ENCODE measurements around the gene MCCC1. TPM values are rescaled to one million over a fixed set of nuclear protein-coding genes. Genes with fewer than 3 reads are reported as not detected.
A peak's percentile ranks its signal among the peaks of the same experiment; 100 is the strongest.

MCCC1 gene
- total RNA-seq, 1 experiment from 2014 or later = 61.7 TPM

- Histone ChIP-seq H3K9ac (ENCODE audit: low read length) (peak overlapping the region; percentile 63), H3K4me2 (ENCODE audit: low read depth, low read length, poor library complexity, severe bottlenecking) (peak overlapping the region; percentile 82), H3K36me3 (ENCODE audit: insufficient read depth, low read length) (peaks cover 16% of the 10 kb centered on the region; the same call in 1 of the 2 replicates), H3K9me3 (ENCODE audit: low read length) (no peaks in the 10 kb centered on the region), H3K27me3 (ENCODE audit: low read length) (no peaks in the 10 kb centered on the region), H3K4me3 (ENCODE audit: low read length) (peak overlapping the region; percentile 77; the same call in 1 of the 2 replicates), H4K20me1 (ENCODE audit: insufficient read depth, low read depth, low read length) (no peaks in the 10 kb centered on the region), H3K79me2 (ENCODE audit: low read length) (peaks cover 35% of the 10 kb centered on the region), H3K4me1 (ENCODE audit: low read length) (peaks cover 21% of the 10 kb centered on the region), H3K9me2 (replicated peaks; ENCODE audit: insufficient read depth, low read length) (no peaks in the 10 kb centered on the region), H2AFZ (ENCODE audit: low read length) (no peak overlapping the region), H3K27ac (ENCODE audit: low read length) (peak overlapping the region; percentile 72)
- no peak for DNase-seq
Observed at GRCh38 chr3:183100376-183100775, 1.1 kb upstream of the MCCC1 start.

GRCh38 chr3:183099838-183100204 is 525 bp upstream of the MCCC1 start:
- no peaks in the 10 kb centered on the region for H3K27me3 ChIP-seq (ENCODE audit: low read length)
- DNase-seq = no peak
- H2AFZ ChIP-seq (ENCODE audit: low read length) = peak overlapping the region; percentile 73; the same call in 1 of the 2 replicates
- no peaks in the 10 kb centered on the region for H4K20me1 ChIP-seq (ENCODE audit: insufficient read depth, low read depth, low read length)
- H3K9me3 ChIP-seq (ENCODE audit: low read length) = no peaks in the 10 kb centered on the region
- H3K27ac ChIP-seq (ENCODE audit: low read length) = peak overlapping the region; percentile 72
- peak overlapping the region; percentile 63 for H3K9ac ChIP-seq (ENCODE audit: low read length)
- peaks cover 21% of the 10 kb centered on the region for H3K4me1 ChIP-seq (ENCODE audit: low read length)
- peak overlapping the region; percentile 77 for H3K4me3 ChIP-seq (ENCODE audit: low read length)
- H3K79me2 ChIP-seq (ENCODE audit: low read length) = peaks cover 38% of the 10 kb centered on the region
- no peaks in the 10 kb centered on the region for H3K9me2 ChIP-seq (replicated peaks; ENCODE audit: insufficient read depth, low read length)
- H3K4me2 ChIP-seq (ENCODE audit: low read depth, low read length, poor library complexity, severe bottlenecking) = peak overlapping the region; percentile 82
- peaks cover 17% of the 10 kb centered on the region; the same call in 1 of the 2 replicates for H3K36me3 ChIP-seq (ENCODE audit: insufficient read depth, low read length)

- Histone ChIP-seq H3K27me3 (ENCODE audit: low read length) (no peaks in the 10 kb centered on the region), H3K4me2 (ENCODE audit: low read depth, low read length, poor library complexity, severe bottlenecking) (peak overlapping the region; percentile 82), H3K79me2 (ENCODE audit: low read length) (peaks cover 43% of the 10 kb centered on the region), H3K36me3 (ENCODE audit: insufficient read depth, low read length) (peaks cover 22% of the 10 kb centered on the region; the same call in 1 of the 2 replicates), H3K4me3 (ENCODE audit: low read length) (peak overlapping the region; percentile 77), H3K4me1 (ENCODE audit: low read length) (peaks cover 21% of the 10 kb centered on the region), H3K9me2 (replicated peaks; ENCODE audit: insufficient read depth, low read length) (no peaks in the 10 kb centered on the region), H3K27ac (ENCODE audit: low read length) (peak overlapping the region; percentile 62), H3K9ac (ENCODE audit: low read length) (peak overlapping the region; percentile 86), H2AFZ (ENCODE audit: low read length) (peak overlapping the region; percentile 55), H4K20me1 (ENCODE audit: insufficient read depth, low read depth, low read length) (no peaks in the 10 kb centered on the region), H3K9me3 (ENCODE audit: low read length) (no peaks in the 10 kb centered on the region)
- peak; percentile 81 for DNase-seq
Observed at GRCh38 chr3:183098536-183099025, 715 bp downstream of the MCCC1 start.

GRCh38 chr3:183094711-183095110 is 4.6 kb downstream of the MCCC1 start:
- Histone ChIP-seq H3K36me3 (ENCODE audit: insufficient read depth, low read length) (peaks cover 44% of the 10 kb centered on the region), H3K4me2 (ENCODE audit: low read depth, low read length, poor library complexity, severe bottlenecking) (no peak overlapping the region), H3K9ac (ENCODE audit: low read length) (no peak overlapping the region)

GRCh38 chr3:183092256-183092655 is 7.0 kb downstream of the MCCC1 start:
- H3K27me3 ChIP-seq (ENCODE audit: low read length) = no peaks in the 10 kb centered on the region
- peaks cover 52% of the 10 kb centered on the region for H3K36me3 ChIP-seq (ENCODE audit: insufficient read depth, low read length)
- no peak overlapping the region for H3K9ac ChIP-seq (ENCODE audit: low read length)
- H4K20me1 ChIP-seq (ENCODE audit: insufficient read depth, low read depth, low read length) = no peaks in the 10 kb centered on the region
- no peaks in the 10 kb centered on the region for H3K9me3 ChIP-seq (ENCODE audit: low read length)
- H3K4me2 ChIP-seq (ENCODE audit: low read depth, low read length, poor library complexity, severe bottlenecking) = no peak overlapping the region
- peaks cover 33% of the 10 kb centered on the region for H3K79me2 ChIP-seq (ENCODE audit: low read length)
- no peak overlapping the region for H3K27ac ChIP-seq (ENCODE audit: low read length)
- no peak overlapping the region for H2AFZ ChIP-seq (ENCODE audit: low read length)
- DNase-seq = no peak
- peaks cover 1% of the 10 kb centered on the region; the same call in 1 of the 2 replicates for H3K4me1 ChIP-seq (ENCODE audit: low read length)
- H3K4me3 ChIP-seq (ENCODE audit: low read length) = no peak overlapping the region
- H3K9me2 ChIP-seq (replicated peaks; ENCODE audit: insufficient read depth, low read length) = no peaks in the 10 kb centered on the region

More at GRCh38 chr3:183094711-183095110, 4.6 kb downstream of the MCCC1 start:
- Histone ChIP-seq H3K79me2 (ENCODE audit: low read length) (peaks cover 51% of the 10 kb centered on the region), H3K4me3 (ENCODE audit: low read length) (no peak overlapping the region), H2AFZ (ENCODE audit: low read length) (no peak overlapping the region), H3K27me3 (ENCODE audit: low read length) (no peaks in the 10 kb centered on the region), H4K20me1 (ENCODE audit: insufficient read depth, low read depth, low read length) (no peaks in the 10 kb centered on the region), H3K9me3 (ENCODE audit: low read length) (no peaks in the 10 kb centered on the region), H3K4me1 (ENCODE audit: low read length) (peaks cover 14% of the 10 kb centered on the region), H3K9me2 (replicated peaks; ENCODE audit: insufficient read depth, low read length) (no peaks in the 10 kb centered on the region), H3K27ac (ENCODE audit: low read length) (no peak overlapping the region)
- no peak for DNase-seq

- H3K79me2 ChIP-seq (ENCODE audit: low read length) = peaks cover 14% of the 10 kb centered on the region; the same call in 1 of the 2 replicates
- H2AFZ ChIP-seq (ENCODE audit: low read length) = no peak overlapping the region
- H3K4me1 ChIP-seq (ENCODE audit: low read length) = no peaks in the 10 kb centered on the region
- no peaks in the 10 kb centered on the region for H3K9me3 ChIP-seq (ENCODE audit: low read length)
- no peaks in the 10 kb centered on the region for H3K27me3 ChIP-seq (ENCODE audit: low read length)
- no peak for DNase-seq
- H3K4me3 ChIP-seq (ENCODE audit: low read length) = no peak overlapping the region
- no peaks in the 10 kb centered on the region for H4K20me1 ChIP-seq (ENCODE audit: insufficient read depth, low read depth, low read length)
- peaks cover 76% of the 10 kb centered on the region for H3K36me3 ChIP-seq (ENCODE audit: insufficient read depth, low read length)
- no peak overlapping the region for H3K27ac ChIP-seq (ENCODE audit: low read length)
- H3K4me2 ChIP-seq (ENCODE audit: low read depth, low read length, poor library complexity, severe bottlenecking) = no peak overlapping the region
- H3K9ac ChIP-seq (ENCODE audit: low read length) = no peak overlapping the region
- H3K9me2 ChIP-seq (replicated peaks; ENCODE audit: insufficient read depth, low read length) = no peaks in the 10 kb centered on the region
Observed at GRCh38 chr3:183087184-183087583, 12.1 kb downstream of the MCCC1 start.

GRCh38 chr3:183085634-183086390 is 13.5 kb downstream of the MCCC1 start:
- H3K79me2 ChIP-seq (ENCODE audit: low read length) = peaks cover 14% of the 10 kb centered on the region; the same call in 1 of the 2 replicates
- H4K20me1 ChIP-seq (ENCODE audit: insufficient read depth, low read depth, low read length) = no peaks in the 10 kb centered on the region
- H3K9ac ChIP-seq (ENCODE audit: low read length) = no peak overlapping the region
- DNase-seq = peak; percentile 72
- H2AFZ ChIP-seq (ENCODE audit: low read length) = no peak overlapping the region
- H3K4me3 ChIP-seq (ENCODE audit: low read length) = no peak overlapping the region
- no peak overlapping the region for H3K27ac ChIP-seq (ENCODE audit: low read length)
- no peaks in the 10 kb centered on the region for H3K9me3 ChIP-seq (ENCODE audit: low read length)
- no peak overlapping the region for H3K4me2 ChIP-seq (ENCODE audit: low read depth, low read length, poor library complexity, severe bottlenecking)
- H3K36me3 ChIP-seq (ENCODE audit: insufficient read depth, low read length) = peaks cover 84% of the 10 kb centered on the region
- H3K27me3 ChIP-seq (ENCODE audit: low read length) = no peaks in the 10 kb centered on the region
- H3K4me1 ChIP-seq (ENCODE audit: low read length) = no peaks in the 10 kb centered on the region
- no peaks in the 10 kb centered on the region for H3K9me2 ChIP-seq (replicated peaks; ENCODE audit: insufficient read depth, low read length)

- Histone ChIP-seq H3K36me3 (ENCODE audit: insufficient read depth, low read length) (peaks cover 96% of the 10 kb centered on the region), H3K9ac (ENCODE audit: low read length) (no peak overlapping the region), H3K27me3 (ENCODE audit: low read length) (no peaks in the 10 kb centered on the region), H3K9me3 (ENCODE audit: low read length) (peaks cover 7% of the 10 kb centered on the region), H2AFZ (ENCODE audit: low read length) (no peak overlapping the region), H4K20me1 (ENCODE audit: insufficient read depth, low read depth, low read length) (no peaks in the 10 kb centered on the region), H3K4me2 (ENCODE audit: low read depth, low read length, poor library complexity, severe bottlenecking) (no peak overlapping the region), H3K27ac (ENCODE audit: low read length) (no peak overlapping the region), H3K9me2 (replicated peaks; ENCODE audit: insufficient read depth, low read length) (no peaks in the 10 kb centered on the region), H3K4me3 (ENCODE audit: low read length) (no peak overlapping the region), H3K79me2 (ENCODE audit: low read length) (peaks cover 8% of the 10 kb centered on the region; the same call in 1 of the 2 replicates), H3K4me1 (ENCODE audit: low read length) (no peaks in the 10 kb centered on the region)
- no peak for DNase-seq
Observed at GRCh38 chr3:183082355-183082915, 16.9 kb downstream of the MCCC1 start.

Measured in Karpas-422 (cell line).